Neuron (in vitro differentiated cells): ENCODE measurements around the gene KIF26B.
"Not testable (repeated sequence)": the region's sequence is repeated elsewhere in the genome, so short reads cannot be mapped to it uniquely, and the experiment has no call there.

Experiments used
- H2AFZ ChIP-seq: one replicate; pipeline ENCODE4 v1.6.1; 2013; ENCODE audit warnings: low read depth, mild to moderate bottlenecking, inconsistent platforms, low read length, moderate library complexity
- H3K27me3 ChIP-seq: one replicate; pipeline ENCODE4 v1.6.1; 2013; ENCODE audit warnings: low read length; ENCODE audit not compliant: insufficient read depth
- H3K36me3 ChIP-seq: one replicate; pipeline ENCODE4 v1.6.1; 2013; ENCODE audit warnings: low read length; ENCODE audit not compliant: insufficient read depth
- H3K4me1 ChIP-seq: one replicate; pipeline ENCODE4 v1.6.1; 2013; ENCODE audit warnings: low read length; ENCODE audit not compliant: insufficient read depth
- H3K4me3 ChIP-seq: 2 replicates; pipeline ENCODE4 v1.5.1; 2013; ENCODE audit warnings: mild to moderate bottlenecking, low read length, moderate library complexity
- H3K9me3 ChIP-seq: one replicate; pipeline ENCODE4 v1.6.1; 2013; ENCODE audit warnings: low read length

The KIF26B gene

DNA sequence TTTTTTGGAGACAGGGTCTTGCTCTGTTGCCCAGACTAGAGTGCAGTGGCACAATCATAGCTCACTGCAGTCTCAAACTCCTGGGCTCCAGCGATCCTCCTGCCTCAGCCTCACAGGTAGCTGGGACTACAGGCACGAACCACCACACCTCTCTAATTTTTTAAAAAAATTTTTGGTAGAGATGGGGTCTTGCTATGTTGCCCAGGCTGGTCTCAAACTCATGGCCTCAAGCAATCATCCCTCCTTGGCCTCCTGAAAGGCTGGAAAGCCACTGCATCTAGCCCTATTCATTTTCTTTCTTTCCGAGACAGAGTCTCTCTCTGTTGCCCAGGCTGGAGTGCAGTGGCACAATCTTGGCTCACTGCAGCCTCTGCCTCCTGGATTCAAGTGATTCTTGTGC lies 559.2 kb downstream of the KIF26B start:
- not testable (repeated sequence) for H3K9me3 ChIP-seq, H3K4me1 ChIP-seq, H3K27me3 ChIP-seq, H3K4me3 ChIP-seq, H2AFZ ChIP-seq, H3K36me3 ChIP-seq

DNA sequence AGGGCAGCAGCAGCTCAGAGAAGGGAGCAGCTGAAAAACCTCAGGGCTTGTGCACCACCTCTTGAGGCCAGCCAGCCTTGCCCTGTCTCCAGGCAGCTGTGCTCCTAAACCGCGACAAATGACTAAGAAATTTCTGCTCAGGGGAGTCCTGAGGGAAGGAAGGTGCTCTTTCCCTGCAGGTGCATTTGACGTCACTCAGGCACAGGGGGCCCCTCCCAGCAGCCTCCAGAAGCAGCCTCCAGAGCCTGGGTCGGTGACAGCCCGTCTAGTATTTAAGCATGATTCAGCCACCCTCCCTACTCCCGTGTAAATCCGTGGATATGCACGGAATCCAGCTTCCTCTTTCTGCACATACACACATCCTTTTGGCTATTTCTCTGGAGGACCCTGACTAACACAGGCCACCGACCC lies 560.5 kb downstream of the KIF26B start:
- H3K4me3 ChIP-seq, result no peak overlapping the region
- H2AFZ ChIP-seq, result no peak overlapping the region
- no peaks in the 10 kb centered on the region for H3K36me3 ChIP-seq
- peaks cover 7% of the 10 kb centered on the region for H3K4me1 ChIP-seq
- H3K27me3 ChIP-seq, result no peaks in the 10 kb centered on the region
- no peaks in the 10 kb centered on the region for H3K9me3 ChIP-seq

DNA sequence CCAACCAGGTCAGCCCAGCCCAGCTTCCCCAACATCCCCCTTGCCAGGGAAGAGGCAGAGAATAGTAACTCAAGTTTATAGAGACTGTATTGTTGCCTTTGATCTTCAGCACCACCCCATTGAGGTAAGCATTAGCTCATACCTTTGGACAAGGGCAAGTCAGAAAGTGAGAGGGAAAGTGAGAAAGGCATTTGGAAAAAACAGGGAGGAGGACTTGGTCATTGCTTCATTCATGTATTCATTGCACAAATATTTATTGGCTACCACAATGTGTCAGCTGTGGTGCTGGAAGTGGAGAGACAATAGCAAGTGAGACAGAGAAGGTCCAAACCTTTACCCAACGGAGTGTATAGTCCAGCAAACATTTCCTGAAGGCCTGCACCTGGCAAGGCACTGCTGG lies 561.2 kb downstream of the KIF26B start:
- peaks cover 7% of the 10 kb centered on the region for H3K4me1 ChIP-seq
- H3K4me3 ChIP-seq, result no peak overlapping the region

GRCh38 chr1:245716561-245716960 lies 561.8 kb downstream of the KIF26B start:
- Histone ChIP-seq H3K9me3 (no peaks in the 10 kb centered on the region), H3K36me3 (no peaks in the 10 kb centered on the region), H2AFZ (no peak overlapping the region), H3K4me3 (no peak overlapping the region), H3K27me3 (no peaks in the 10 kb centered on the region), H3K4me1 (peaks cover 7% of the 10 kb centered on the region)

More for the DNA sequence above, 561.2 kb downstream of the KIF26B start:
- Histone ChIP-seq H3K27me3 (no peaks in the 10 kb centered on the region), H3K9me3 (no peaks in the 10 kb centered on the region), H2AFZ (no peak overlapping the region), H3K36me3 (no peaks in the 10 kb centered on the region)

DNA sequence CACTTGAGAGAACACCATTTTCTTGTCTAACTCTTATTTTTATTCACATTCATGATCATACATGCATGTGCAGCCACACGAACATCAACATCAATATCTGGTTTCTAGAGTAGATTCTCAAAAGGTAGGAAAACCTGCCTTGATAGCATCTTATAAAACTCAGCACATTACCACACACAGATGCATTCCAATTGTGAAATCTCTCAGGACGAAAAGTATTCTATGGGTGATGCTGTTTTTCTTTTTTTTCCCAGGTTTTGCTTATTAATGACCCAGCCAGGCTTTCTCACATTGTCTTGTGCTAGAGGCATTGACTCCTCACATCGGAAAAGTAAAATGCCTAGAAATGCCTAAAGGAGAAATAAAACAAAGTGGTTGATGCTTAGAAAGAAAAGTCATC lies 562.8 kb downstream of the KIF26B start:
- H3K36me3 ChIP-seq, result no peaks in the 10 kb centered on the region
- no peak overlapping the region for H3K4me3 ChIP-seq
- no peak overlapping the region for H2AFZ ChIP-seq
- H3K9me3 ChIP-seq, result no peaks in the 10 kb centered on the region
- no peaks in the 10 kb centered on the region for H3K27me3 ChIP-seq
- peaks cover 7% of the 10 kb centered on the region for H3K4me1 ChIP-seq

GRCh38 chr1:245718123-245718522 lies 563.3 kb downstream of the KIF26B start:
- no peaks in the 10 kb centered on the region for H3K9me3 ChIP-seq
- no peak overlapping the region for H2AFZ ChIP-seq
- no peak overlapping the region for H3K4me3 ChIP-seq
- no peaks in the 10 kb centered on the region for H3K36me3 ChIP-seq
- no peaks in the 10 kb centered on the region for H3K27me3 ChIP-seq
- peaks cover 7% of the 10 kb centered on the region for H3K4me1 ChIP-seq

- no peaks in the 10 kb centered on the region for H3K9me3 ChIP-seq
- no peaks in the 10 kb centered on the region for H3K36me3 ChIP-seq
- no peaks in the 10 kb centered on the region for H3K27me3 ChIP-seq
- H3K4me3 ChIP-seq, result no peak overlapping the region
- peaks cover 7% of the 10 kb centered on the region for H3K4me1 ChIP-seq
- no peak overlapping the region for H2AFZ ChIP-seq
These were observed 564.2 kb downstream of the KIF26B start for GRCh38 chr1:245718951-245719350.

GRCh38 chr1:245721488-245721887 lies 566.7 kb downstream of the KIF26B start:
- Histone ChIP-seq H3K9me3 (no peaks in the 10 kb centered on the region), H2AFZ (no peak overlapping the region), H3K27me3 (no peaks in the 10 kb centered on the region), H3K4me3 (no peak overlapping the region), H3K4me1 (peaks cover 7% of the 10 kb centered on the region), H3K36me3 (no peaks in the 10 kb centered on the region)

GRCh38 chr1:245728035-245728434 lies 573.2 kb downstream of the KIF26B start:
- H3K36me3 ChIP-seq, H3K4me1 ChIP-seq, H3K9me3 ChIP-seq, H3K27me3 ChIP-seq, H2AFZ ChIP-seq, H3K4me3 ChIP-seq: not testable (repeated sequence)

DNA sequence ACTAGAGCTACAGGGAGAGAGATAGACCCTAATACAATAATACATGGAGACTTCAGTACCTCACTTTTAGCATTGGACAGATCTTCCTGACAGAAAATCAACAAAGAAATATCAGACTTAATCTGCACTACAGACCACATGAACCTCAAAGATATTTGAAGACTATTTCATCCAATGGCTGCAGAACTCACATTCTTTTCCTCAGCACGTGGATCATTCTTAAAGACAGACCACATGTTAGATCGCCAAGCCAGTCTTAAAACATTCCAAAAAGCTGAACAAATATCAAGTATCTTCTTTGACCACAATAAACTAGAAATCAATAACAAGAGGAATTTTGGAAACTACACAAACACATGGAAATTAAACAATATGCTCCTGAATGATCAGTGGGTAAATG lies 576.0 kb downstream of the KIF26B start:
- H3K36me3 ChIP-seq, result no peaks in the 10 kb centered on the region
- peaks cover 2% of the 10 kb centered on the region for H3K9me3 ChIP-seq
- H3K4me3 ChIP-seq, result no peak overlapping the region
- H3K27me3 ChIP-seq, result no peaks in the 10 kb centered on the region
- H2AFZ ChIP-seq, result no peak overlapping the region
- no peaks in the 10 kb centered on the region for H3K4me1 ChIP-seq

- not testable (repeated sequence) for H3K9me3 ChIP-seq, H3K36me3 ChIP-seq
These were observed 585.6 kb downstream of the KIF26B start for GRCh38 chr1:245740336-245740735.

DNA sequence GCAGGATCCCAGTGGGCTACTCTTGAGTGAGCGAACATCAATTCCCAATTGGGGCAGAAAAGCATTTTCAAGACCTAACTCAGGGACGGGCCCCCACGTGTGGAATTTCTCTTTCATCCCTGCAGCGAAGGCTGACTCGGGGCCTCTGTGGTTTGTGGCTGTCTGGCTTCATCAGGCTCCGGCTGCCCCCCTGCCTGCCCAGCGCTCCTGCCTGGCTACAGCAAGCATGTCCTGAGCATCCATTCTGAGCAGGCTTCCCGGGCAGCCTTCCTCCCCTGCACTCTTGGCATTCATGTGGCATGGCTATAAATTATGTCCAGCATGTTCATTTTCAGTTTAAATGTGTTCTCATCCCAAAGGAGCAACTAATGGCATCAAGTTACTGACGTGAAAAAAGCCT lies 588.1 kb downstream of the KIF26B start:
- Histone ChIP-seq H3K4me3 (no peak overlapping the region), H3K4me1 (no peaks in the 10 kb centered on the region), H2AFZ (no peak overlapping the region), H3K27me3 (no peaks in the 10 kb centered on the region), H3K36me3 (no peaks in the 10 kb centered on the region), H3K9me3 (no peaks in the 10 kb centered on the region)

More at GRCh38 chr1:245740336-245740735, 585.6 kb downstream of the KIF26B start:
- not testable (repeated sequence) for H3K4me3 ChIP-seq, H3K4me1 ChIP-seq, H2AFZ ChIP-seq, H3K27me3 ChIP-seq

DNA sequence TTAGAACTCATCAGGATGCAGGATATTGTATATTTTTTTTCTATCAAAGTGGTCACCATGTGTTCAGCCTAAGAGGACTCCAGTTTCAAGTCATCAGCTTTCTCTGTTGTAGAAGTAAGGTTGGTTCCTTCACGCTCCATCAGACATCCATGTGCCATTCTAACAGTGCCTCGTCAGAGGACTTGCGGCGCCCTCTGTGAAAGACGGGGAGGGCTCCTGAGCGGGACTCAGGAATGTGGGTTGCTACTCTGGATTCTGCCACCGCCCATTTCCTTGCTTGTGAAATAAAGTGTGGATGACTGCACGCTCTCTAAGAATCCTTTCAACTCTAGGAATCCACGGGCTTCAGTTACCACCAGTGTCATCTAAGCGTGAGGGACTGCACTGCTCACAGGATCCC lies 593.5 kb downstream of the KIF26B start:
- Histone ChIP-seq H3K27me3 (no peaks in the 10 kb centered on the region), H3K4me3 (no peak overlapping the region), H3K9me3 (no peaks in the 10 kb centered on the region)

DNA sequence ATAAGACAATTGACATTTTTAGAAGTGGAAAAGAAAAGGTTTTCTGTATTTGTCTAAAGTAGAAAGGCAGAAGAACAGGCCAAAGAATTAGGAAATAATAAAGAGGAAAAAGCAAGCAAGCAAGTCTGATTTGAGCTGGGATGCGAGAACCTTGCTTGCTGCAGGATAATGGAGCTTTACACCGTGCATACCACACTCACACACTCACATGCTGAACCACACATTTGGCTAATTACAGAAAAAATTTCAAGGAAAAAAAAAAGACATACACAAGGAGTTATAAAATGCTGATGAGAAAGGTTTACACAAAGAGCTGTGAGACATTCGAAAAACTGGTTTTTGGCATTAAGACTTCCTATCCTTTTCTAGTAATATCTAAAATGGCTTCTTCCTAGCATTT lies 593.9 kb downstream of the KIF26B start:
- Histone ChIP-seq H3K36me3 (no peaks in the 10 kb centered on the region), H3K4me3 (no peak overlapping the region), H3K4me1 (peaks cover 14% of the 10 kb centered on the region), H3K9me3 (no peaks in the 10 kb centered on the region), H3K27me3 (no peaks in the 10 kb centered on the region), H2AFZ (no peak overlapping the region)

More for the DNA sequence above, 593.5 kb downstream of the KIF26B start:
- Histone ChIP-seq H3K4me1 (peaks cover 14% of the 10 kb centered on the region), H2AFZ (no peak overlapping the region), H3K36me3 (no peaks in the 10 kb centered on the region)
